ENCODE measurements around the gene EZH1. TPM values are rescaled to one million over a fixed set of nuclear protein-coding genes. Genes with fewer than 3 reads are reported as not detected.
A peak's percentile ranks its signal among the peaks of the same experiment; 100 is the strongest.

The EZH1 gene
- total RNA-seq, 2 donors from 2014 or later = 30.5 to 32.5 TPM

DNA sequence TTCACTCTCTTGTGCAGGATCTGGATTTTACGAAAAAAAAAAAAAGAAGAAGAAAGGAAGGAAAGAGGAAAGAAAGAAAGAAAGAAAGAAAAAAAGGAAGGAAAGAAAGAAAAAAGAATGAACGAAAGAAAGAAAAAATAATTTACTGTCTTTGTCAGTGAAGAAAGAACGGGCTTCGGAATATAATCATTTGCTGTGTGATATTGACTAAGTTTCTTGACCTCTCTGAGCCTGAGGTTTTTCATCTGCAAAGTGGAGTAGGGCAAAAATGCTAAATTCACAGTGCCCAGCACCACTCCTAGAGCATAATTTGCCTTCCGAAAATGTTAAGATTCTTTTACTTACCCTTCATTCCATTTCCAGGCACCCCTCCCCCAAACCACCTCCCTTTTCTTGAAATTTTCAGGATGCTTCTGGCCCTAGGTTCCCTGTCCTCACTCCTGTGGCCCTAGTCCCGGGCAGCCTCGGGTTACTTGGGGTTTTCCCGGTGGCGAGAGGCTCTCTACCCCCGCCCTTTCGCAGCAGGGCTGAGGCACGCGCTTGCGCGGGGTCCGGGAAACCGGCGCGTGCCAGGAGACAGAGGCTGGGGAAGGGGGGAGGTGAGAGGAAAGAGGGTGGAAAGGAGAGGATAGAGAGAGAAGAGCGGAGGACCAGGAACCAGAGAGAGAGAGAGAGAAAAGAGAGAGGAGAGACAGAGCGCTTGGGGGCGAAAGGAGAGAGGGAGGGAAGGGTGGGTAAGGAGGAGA is 62.7 kb downstream of the EZH1 start, which contains the start of gene CNTNAP1:
CNTNAP1 (plus strand) TSS at position 556 of the 746 bp plus-strand sequence. CDS start 299 bp downstream, outside the sequence.
- TF ChIP-seq CTCF (IDR thresholded peaks at IDR 0.05) = no peak
- DNase-seq (ENCODE audit: low spot score) = peak; percentile 75
- Histone ChIP-seq H3K36me3 (no peaks in the 10 kb centered on the region), H3K4me1 (peaks cover 0 to 66% of the 10 kb centered on the region in 2 donors), H3K27me3 (no peaks in the 10 kb centered on the region), H3K27ac (peak within 1 kb of the TSS; percentile 54 to 62), H3K9me3 (no peaks in the 10 kb centered on the region), H3K4me3 (peak within 1 kb of the TSS; percentile 37 to 50)

DNA sequence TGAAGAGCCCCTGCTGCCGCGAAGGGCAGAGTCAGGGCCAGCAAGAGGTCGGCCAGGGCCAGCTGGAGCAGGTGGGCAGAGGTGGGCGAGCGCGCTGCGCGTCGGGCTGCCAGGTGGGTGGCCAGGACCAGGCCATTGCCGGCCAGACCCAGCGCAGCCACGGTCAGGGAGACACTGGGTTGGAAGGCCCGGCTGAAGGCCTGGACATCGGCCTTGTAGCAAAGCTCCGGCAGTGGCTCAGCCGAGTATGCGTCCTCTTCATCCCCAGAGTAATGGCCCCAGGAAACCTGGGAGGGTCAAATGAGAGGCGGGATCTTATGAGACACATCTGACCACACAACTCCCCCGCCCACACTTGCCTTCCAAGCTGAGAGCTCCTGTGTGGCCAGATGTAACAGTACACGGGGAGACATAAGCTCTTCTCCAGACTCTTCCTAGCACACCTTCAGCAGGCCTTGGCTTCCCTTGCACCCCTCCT is 64.5 kb downstream of the EZH1 start:
- Histone ChIP-seq H3K4me3 (peak overlapping the region; percentile 32 to 66), H3K27ac (peak overlapping the region; percentile 95 to 99), H3K9me3 (no peaks in the 10 kb centered on the region), H3K36me3 (no peaks in the 10 kb centered on the region), H3K4me1 (peaks cover 0 to 73% of the 10 kb centered on the region in 2 donors), H3K27me3 (no peaks in the 10 kb centered on the region)
- DNase-seq (ENCODE audit: low spot score) = no peak
- TF ChIP-seq CTCF (IDR thresholded peaks at IDR 0.05) = no peak

- Histone ChIP-seq H3K4me1 (peaks cover 0 to 80% of the 10 kb centered on the region in 2 donors), H3K4me3 (peak overlapping the region; percentile 32 to 66), H3K27me3 (no peaks in the 10 kb centered on the region)
Observed at GRCh38 chr17:42679492-42680330, 65.1 kb downstream of the EZH1 start.

DNA sequence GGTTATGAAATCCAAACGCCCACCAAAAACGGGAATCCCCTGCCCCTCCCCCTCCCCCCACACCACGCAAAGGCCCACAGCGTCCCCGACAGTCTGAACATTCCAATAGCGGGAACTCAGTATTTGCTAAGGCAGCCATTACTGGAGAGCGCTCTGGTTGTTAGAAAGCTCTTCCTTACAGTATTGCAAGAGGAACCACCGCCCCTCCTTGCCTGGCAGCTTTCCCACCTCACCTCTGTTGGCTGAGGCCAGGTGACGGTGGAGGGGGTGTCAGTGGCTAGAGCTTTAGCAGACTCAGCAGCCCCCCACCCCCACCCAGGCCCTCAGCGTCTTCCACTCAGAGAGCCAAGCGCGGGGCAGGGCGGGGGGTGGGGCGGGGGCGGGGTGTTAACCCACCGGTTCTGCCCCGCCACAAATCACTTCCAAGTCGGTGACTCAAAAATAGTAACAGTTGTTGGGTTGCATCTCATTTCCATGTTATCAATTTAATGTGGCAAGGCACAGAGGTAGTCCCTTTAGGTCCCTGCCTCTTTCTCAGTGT is 65.8 kb downstream of the EZH1 start:
- Histone ChIP-seq H3K27me3 (no peaks in the 10 kb centered on the region), H3K4me3 (peak overlapping the region; percentile 32 to 66), H3K4me1 (peaks cover 0 to 84% of the 10 kb centered on the region in 2 donors), H3K36me3 (no peaks in the 10 kb centered on the region), H3K27ac (peak overlapping the region; percentile 95 to 99), H3K9me3 (no peaks in the 10 kb centered on the region)
- TF ChIP-seq CTCF (IDR thresholded peaks at IDR 0.05) = no peak
- peak; percentile 68 for DNase-seq (ENCODE audit: low spot score)

More at GRCh38 chr17:42679492-42680330, 65.1 kb downstream of the EZH1 start:
- Histone ChIP-seq H3K36me3 (no peaks in the 10 kb centered on the region), H3K27ac (peak overlapping the region; percentile 95 to 99), H3K9me3 (no peaks in the 10 kb centered on the region)
- TF ChIP-seq CTCF (IDR thresholded peaks at IDR 0.05) = peak; percentile 75 to 95
- DNase-seq (ENCODE audit: low spot score) = peak; percentile 73

DNA sequence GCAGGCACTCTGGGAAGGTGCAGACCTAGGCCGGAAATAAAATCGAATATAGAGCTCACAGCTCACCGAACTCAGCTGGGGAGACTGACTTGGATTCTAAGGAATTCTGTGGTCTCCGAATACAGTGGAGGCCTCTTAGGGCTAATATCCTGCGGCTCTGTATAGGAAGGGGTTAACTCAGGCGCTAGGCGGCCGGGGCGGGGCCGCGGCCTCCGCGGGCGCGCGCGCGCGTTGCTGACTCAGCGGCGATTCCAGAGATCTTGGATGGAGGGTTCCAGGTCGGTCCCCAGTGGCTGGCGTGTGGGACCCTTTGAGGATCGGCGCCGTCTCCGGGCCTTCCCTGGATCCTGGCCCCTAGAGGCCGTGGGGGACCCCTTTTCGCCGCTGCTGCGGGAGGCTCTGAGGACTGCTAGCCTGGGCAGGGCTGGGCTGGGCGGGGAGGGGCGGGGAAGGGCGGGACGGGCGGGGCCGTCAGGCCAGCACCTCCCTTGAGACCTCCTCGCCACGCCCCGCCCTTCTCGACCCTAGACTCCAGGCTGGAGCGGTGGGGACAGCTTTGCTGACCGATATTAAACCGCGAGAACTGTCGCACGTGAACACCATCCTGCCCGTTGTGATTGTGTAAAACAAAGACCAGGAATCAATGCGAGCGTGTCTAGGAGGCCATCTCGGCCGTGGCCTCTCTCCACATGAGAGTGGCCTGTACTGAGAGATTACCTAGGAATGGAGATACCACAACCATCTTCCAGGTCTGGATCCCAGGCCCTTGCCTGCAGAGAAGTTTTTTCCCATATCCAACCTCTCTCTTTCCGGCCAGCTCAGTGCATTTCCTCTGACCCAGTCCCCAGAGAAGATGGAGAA is 66.7 kb downstream of the EZH1 start:
- H3K4me3 ChIP-seq = peak overlapping the region; percentile 62 to 66
- peak overlapping the region; percentile 95 to 99 for H3K27ac ChIP-seq
- H3K36me3 ChIP-seq = peaks cover 3% of the 10 kb centered on the region
- TF ChIP-seq CTCF (IDR thresholded peaks at IDR 0.05) = no peak
- DNase-seq (ENCODE audit: low spot score) = peak; percentile 91
- H3K4me1 ChIP-seq = peaks cover 0 to 84% of the 10 kb centered on the region in 2 donors
- H3K9me3 ChIP-seq = no peaks in the 10 kb centered on the region
- no peaks in the 10 kb centered on the region for H3K27me3 ChIP-seq

Data from right atrium auricular region (tissue), 2 donors.